SK-N-SH treated with all-trans-retinoic acid at 6 μM for 48 hours (cell line): Measurements from ENCODE around the gene EPOP.

Source experiments
- ATAC-seq: fragments of 200-7000 bp; cut with Tn5 transposase; 3 replicates; pipeline ENCODE4 v1.9.1; 2020; ENCODE audit warnings: mild to moderate bottlenecking, moderate library complexity
- ARNTL ChIP-seq: fragments of 450-650 bp; formaldehyde crosslinking; IDR thresholded peaks from 2 replicates; pipeline ENCODE4 v1.5.0; 2020; ENCODE audit warnings: low read depth, mild to moderate bottlenecking, moderate library complexity, borderline replicate concordance
- BACH2 ChIP-seq: fragments of 250-450 bp; sonication (Bioruptor Pico); IDR thresholded peaks from 2 replicates; pipeline ENCODE4 v1.9.0; 2021; ENCODE audit warnings: mild to moderate bottlenecking, borderline replicate concordance
- CREB5 ChIP-seq: fragments of 250-450 bp; sonication (Bioruptor Pico); IDR thresholded peaks from 2 replicates; pipeline ENCODE4 v1.5.1; 2020; ENCODE audit warnings: low read depth, mild to moderate bottlenecking, moderate library complexity
- CSDC2 ChIP-seq: fragments of 250-450 bp; sonication (Bioruptor Pico); IDR thresholded peaks from 2 replicates; pipeline ENCODE4 v1.5.0; 2020; ENCODE audit warnings: mild to moderate bottlenecking, moderate library complexity
- ESRRG ChIP-seq: fragments of 250-450 bp; sonication (Bioruptor Pico); IDR thresholded peaks from 2 replicates; pipeline ENCODE4 v1.6.1; 2021; ENCODE audit warnings: mild to moderate bottlenecking
- OSR1 ChIP-seq: fragments of 250-450 bp; sonication (Bioruptor Pico); IDR thresholded peaks from 2 replicates; pipeline ENCODE4 v1.8.0; 2022; ENCODE audit warnings: moderate library complexity, mild to moderate bottlenecking, inconsistent platforms
- PATZ1 ChIP-seq: fragments of 250-450 bp; sonication (Bioruptor Pico); IDR thresholded peaks from 2 replicates; pipeline ENCODE4 v1.8.0; 2020; ENCODE audit warnings: mild to moderate bottlenecking, moderate library complexity, borderline replicate concordance
- PPARA ChIP-seq: fragments of 250-450 bp; sonication (Bioruptor Pico); IDR thresholded peaks from 2 replicates; pipeline ENCODE4 v1.5.0; 2020; ENCODE audit warnings: mild to moderate bottlenecking, borderline replicate concordance
- RARB ChIP-seq: fragments of 250-450 bp; sonication (Bioruptor Pico); IDR thresholded peaks from 2 replicates; pipeline ENCODE4 v1.8.0; 2021; ENCODE audit warnings: mild to moderate bottlenecking, moderate library complexity
- SNAI2 ChIP-seq: fragments of 250-450 bp; sonication (Bioruptor Pico); IDR thresholded peaks from 2 replicates; pipeline ENCODE4 v1.5.0; 2020; ENCODE audit warnings: mild to moderate bottlenecking, moderate library complexity
- TCF4 ChIP-seq: fragments of 250-450 bp; sonication (Bioruptor Pico); IDR thresholded peaks from 2 replicates; pipeline ENCODE4 v1.8.0; 2021; ENCODE audit warnings: mild to moderate bottlenecking, moderate library complexity, borderline replicate concordance
- TSHZ2 ChIP-seq: fragments of 250-450 bp; sonication (Bioruptor Pico); IDR thresholded peaks from 2 replicates; pipeline ENCODE4 v1.5.0; 2020; ENCODE audit warnings: mild to moderate bottlenecking, moderate library complexity
- ZC3H10 ChIP-seq: fragments of 250-450 bp; sonication (Bioruptor Pico); IDR thresholded peaks from 2 replicates; pipeline ENCODE4 v1.5.1; 2021; ENCODE audit warnings: mild to moderate bottlenecking, moderate library complexity
- ZFP3 ChIP-seq: fragments of 250-450 bp; sonication (Bioruptor Pico); IDR thresholded peaks from 2 replicates; pipeline ENCODE4 v1.5.0; 2020; ENCODE audit warnings: mild to moderate bottlenecking, moderate library complexity
- ZFP30 ChIP-seq: fragments of 450-650 bp; formaldehyde crosslinking; IDR thresholded peaks from 2 replicates; pipeline ENCODE4 v1.5.0; 2022; ENCODE audit warnings: mild to moderate bottlenecking, moderate library complexity
- ZNF565 ChIP-seq: fragments of 450-650 bp; formaldehyde crosslinking; conservative IDR thresholded peaks from 2 replicates; pipeline ENCODE4 v1.5.0; 2020; ENCODE audit warnings: low read depth, mild to moderate bottlenecking, moderate library complexity
- ZNF8 ChIP-seq: fragments of 450-650 bp; formaldehyde crosslinking; IDR thresholded peaks from 2 replicates; pipeline ENCODE4 v1.5.0; 2020; ENCODE audit warnings: mild to moderate bottlenecking, moderate library complexity
- TF ChIP-seq, protein P1 (sequence below): fragments of 250-450 bp; sonication (Bioruptor Pico); IDR thresholded peaks from 2 replicates; pipeline ENCODE4 v1.8.0; 2021; ENCODE audit warnings: low read depth, mild to moderate bottlenecking, moderate library complexity, borderline replicate concordance
- TF ChIP-seq, protein P2 (sequence below): fragments of 250-450 bp; sonication (Bioruptor Pico); IDR thresholded peaks from 2 replicates; pipeline ENCODE4 v1.5.1; 2021; ENCODE audit warnings: mild to moderate bottlenecking, moderate library complexity

EPOP gene

GRCh38 chr17:38712593-38712992, 37.8 kb upstream of the EPOP start (continued):
- no peak for TF ChIP-seq ESRRG (CRISPR knock-in tag)
- TF ChIP-seq, protein P1, sequence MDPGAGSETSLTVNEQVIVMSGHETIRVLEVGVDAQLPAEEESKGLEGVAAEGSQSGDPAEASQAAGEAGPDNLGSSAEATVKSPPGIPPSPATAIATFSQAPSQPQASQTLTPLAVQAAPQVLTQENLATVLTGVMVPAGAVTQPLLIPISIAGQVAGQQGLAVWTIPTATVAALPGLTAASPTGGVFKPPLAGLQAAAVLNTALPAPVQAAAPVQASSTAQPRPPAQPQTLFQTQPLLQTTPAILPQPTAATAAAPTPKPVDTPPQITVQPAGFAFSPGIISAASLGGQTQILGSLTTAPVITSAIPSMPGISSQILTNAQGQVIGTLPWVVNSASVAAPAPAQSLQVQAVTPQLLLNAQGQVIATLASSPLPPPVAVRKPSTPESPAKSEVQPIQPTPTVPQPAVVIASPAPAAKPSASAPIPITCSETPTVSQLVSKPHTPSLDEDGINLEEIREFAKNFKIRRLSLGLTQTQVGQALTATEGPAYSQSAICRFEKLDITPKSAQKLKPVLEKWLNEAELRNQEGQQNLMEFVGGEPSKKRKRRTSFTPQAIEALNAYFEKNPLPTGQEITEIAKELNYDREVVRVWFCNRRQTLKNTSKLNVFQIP (CRISPR knock-in tag): no peak

DNA sequence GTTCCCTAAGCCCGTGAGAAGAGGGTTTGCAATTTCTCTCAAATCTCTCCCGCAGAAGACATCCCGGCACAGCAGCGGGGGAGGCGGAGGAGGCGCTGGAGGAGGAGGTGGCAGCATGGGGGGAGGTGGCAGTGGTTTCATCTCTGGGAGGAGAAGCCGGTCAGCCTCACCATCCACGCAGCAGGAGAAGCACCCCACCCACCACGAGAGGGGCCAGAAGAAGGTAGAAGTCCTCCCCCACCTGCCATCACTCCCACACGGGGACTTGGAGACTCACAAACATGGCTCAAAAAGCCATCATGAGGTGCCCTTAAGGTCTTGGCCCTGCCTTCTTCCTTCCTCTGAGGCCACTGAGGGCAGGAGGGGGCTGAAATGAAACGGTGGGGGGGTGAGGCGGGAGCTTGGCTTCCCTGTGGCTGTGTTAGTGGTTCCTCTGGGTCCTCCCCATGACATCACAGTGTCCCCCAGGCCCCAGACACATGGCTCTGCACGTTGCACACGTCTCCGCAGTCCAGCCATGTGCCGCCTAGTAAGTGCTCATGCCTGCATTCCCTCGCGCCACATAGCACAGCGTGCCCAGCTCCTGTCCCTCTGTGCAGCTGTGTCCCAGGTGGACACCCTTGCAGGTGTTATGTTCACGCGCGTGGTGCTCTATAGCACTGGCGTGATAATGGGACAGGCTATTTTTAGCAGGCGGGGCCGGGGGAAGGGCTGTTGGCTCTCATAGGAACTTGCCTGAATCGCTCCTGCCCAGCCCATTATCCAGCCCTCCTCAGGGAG, 37.2 kb upstream of the EPOP start:
- no peak for ATAC-seq
- TF ChIP-seq PATZ1 (CRISPR knock-in tag) (no peak), ESRRG (CRISPR knock-in tag) (no peak), BACH2 (no peak), PPARA (CRISPR knock-in tag) (no peak), OSR1 (CRISPR knock-in tag) (no peak), ZC3H10 (CRISPR knock-in tag) (no peak), ARNTL (CRISPR knock-in tag) (no peak), ZNF8 (CRISPR knock-in tag) (no peak), SNAI2 (CRISPR knock-in tag) (no peak), RARB (no peak), ZFP3 (no peak), ZFP30 (no peak), CSDC2 (CRISPR knock-in tag) (no peak), ZNF565 (CRISPR knock-in tag) (no peak)
- TF ChIP-seq, protein P2, sequence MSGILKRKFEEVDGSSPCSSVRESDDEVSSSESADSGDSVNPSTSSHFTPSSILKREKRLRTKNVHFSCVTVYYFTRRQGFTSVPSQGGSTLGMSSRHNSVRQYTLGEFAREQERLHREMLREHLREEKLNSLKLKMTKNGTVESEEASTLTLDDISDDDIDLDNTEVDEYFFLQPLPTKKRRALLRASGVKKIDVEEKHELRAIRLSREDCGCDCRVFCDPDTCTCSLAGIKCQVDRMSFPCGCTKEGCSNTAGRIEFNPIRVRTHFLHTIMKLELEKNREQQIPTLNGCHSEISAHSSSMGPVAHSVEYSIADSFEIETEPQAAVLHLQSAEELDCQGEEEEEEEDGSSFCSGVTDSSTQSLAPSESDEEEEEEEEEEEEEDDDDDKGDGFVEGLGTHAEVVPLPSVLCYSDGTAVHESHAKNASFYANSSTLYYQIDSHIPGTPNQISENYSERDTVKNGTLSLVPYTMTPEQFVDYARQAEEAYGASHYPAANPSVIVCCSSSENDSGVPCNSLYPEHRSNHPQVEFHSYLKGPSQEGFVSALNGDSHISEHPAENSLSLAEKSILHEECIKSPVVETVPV (CRISPR knock-in tag): no peak
- TF ChIP-seq, all 23 proteins: peak for 0

- TF ChIP-seq TCF4 (CRISPR knock-in tag) (no peak), CSDC2 (CRISPR knock-in tag) (no peak), TSHZ2 (CRISPR knock-in tag) (no peak)
- TF ChIP-seq, protein P2 (CRISPR knock-in tag): no peak
- no peak for ATAC-seq
Observed at GRCh38 chr17:38710985-38711384, 36.2 kb upstream of the EPOP start.

GRCh38 chr17:38710604-38710962, 35.8 kb upstream of the EPOP start:
- ATAC-seq: no peak
- TF ChIP-seq PPARA (CRISPR knock-in tag) (no peak), OSR1 (CRISPR knock-in tag) (no peak), CREB5 (CRISPR knock-in tag) (no peak), CSDC2 (CRISPR knock-in tag) (no peak), TSHZ2 (CRISPR knock-in tag) (no peak), BACH2 (no peak), ZFP30 (no peak), ZNF565 (CRISPR knock-in tag) (no peak), ZNF8 (CRISPR knock-in tag) (no peak)
